HG03066 (cell line): Measurements from ENCODE around the gene LRRC31.

Experiments
- ATAC-seq: cut with Tn5 transposase; IDR thresholded peaks from one replicate; pipeline ENCODE4 v1.9.1; 2021; ENCODE audit warnings: low read depth; ENCODE audit not compliant: unreplicated experiment

The LRRC31 gene

DNA sequence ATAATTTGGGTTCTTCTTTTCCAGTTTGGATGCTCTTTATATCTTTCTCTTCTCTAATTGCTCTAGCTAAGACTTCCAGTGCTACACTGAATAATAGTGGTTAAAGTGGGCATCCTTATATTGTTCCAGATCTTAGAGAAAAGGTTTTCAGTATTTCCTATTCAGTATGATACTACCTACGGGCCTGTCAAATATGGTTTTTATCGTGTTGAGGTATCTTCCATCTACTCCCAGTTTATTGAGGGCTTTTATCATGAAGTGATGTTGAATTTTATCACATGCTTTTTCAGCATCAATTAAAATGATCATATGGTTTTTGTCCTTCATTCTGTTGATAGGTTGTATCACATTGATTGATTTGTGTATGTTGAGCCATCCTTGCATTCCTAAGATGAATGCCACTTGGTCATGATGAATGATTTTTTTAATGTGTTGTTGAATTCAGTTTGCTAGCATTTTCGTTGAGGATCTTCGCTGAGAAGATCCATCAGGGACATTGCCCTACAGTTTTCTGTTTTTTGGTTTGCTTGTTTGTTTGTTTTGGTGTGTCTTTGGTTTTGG lies 54.1 kb downstream of the LRRC31 start:
- no peak for ATAC-seq

DNA sequence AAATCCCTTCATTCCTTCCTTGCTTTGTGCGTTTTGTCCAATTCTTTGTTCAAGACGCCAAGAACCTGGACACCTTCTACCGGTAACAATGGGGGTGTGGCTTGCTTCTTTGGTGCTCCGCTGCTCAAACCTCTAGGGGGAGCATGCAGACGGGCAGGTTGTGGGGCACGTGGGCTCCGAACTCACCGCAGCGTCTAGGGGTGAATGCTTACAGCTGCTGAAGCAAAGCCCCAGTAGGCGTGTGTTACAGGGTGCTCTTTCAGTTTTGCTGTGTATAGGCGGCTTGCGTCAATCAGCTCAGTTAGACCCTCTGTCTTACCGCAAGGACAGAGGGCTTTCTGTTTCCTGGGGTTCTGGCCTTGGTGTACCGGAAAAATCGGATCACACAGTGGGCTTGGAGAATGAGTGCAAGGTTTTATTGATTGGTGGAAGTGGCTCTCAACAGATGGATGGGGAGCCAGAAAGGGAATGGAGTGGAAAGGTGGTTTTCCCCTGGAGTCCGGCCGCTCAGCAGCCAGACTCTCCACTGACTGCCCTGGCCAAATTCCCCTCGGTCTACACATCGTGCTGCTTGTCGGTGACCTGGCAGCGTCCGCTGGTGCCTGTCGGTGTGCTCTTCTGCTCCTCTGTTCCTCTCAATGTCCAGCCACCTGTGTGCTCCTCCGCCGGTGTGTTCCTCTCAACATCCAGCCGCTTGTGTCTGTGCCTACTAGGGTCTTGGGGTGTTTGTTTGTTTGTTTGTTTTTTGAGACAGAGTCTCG lies 55.8 kb downstream of the LRRC31 start:
- peak; percentile 77 for ATAC-seq

DNA sequence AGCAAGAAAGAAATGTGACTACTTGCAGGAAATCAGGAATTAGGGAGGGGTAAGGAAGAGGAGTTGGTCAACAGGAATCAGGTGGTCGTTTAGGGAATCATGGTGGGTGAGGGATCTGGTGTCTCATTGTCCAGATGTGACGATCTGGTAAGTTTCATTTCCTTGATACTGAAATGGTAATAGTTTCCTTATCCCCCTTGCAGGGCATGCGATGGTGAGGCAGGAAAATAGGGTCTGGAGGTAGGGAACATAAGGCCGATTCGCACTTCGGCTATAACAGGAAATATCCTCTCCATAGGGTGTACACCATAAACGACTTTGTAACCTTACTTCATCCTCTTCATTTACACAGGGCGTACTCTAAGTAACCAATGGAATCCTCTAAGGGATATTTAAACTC lies 56.5 kb downstream of the LRRC31 start:
- no peak for ATAC-seq

DNA sequence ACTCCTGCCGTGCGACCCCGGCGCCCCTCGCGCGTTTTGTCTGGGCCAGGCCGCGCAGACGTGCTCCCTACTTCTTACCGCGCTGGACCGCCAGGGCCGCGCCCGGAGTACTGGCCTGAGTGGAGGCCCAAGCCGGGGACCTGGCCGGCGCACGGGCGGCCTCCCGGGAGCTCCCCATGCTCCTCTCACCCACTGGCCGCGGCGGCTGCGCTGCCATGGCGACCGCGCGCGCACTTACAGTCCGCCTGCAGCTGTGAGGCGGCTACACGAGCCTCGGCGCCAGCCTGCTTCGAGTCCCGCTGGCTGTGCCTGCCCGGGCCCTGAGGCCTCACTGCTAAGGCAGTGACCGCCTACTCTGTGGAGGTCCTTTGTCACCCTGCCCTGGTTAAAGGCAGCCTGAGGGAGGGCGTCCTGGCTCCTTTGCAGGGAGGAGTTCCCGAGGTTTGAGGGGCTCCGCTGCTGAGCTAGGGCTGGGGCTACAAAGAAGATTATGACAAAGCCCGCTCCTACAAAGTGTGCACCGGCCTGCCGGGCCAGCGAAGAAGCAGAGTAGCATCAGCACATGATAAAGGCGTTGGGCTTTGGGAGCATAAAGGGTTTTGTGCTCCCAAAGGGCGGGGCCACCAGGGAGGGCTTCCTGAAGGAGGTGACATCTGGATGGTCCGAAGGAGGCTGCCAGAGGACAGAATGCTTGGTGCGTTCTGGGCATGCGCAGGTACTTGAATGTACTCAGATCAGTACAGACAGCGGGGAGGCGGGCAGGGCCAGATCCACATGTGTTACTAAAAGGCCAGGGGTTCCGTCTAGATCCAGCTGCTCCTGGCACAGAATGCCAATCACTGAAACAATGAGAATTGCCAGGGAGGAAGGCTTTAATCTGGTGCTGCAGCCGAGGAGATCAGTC lies 57.2 kb downstream of the LRRC31 start, which contains the start of the genes LRRC34 and LRRIQ4:
TSS of gene LRRC34 (minus strand) at position 573 of the 904 bp plus-strand sequence. CDS start at position 217, 356 bp downstream.
TSS of gene LRRIQ4 (plus strand) at position 539 of the 904 bp plus-strand sequence. CDS start 9,052 bp downstream, outside the sequence.
- peak; percentile 61 for ATAC-seq

DNA sequence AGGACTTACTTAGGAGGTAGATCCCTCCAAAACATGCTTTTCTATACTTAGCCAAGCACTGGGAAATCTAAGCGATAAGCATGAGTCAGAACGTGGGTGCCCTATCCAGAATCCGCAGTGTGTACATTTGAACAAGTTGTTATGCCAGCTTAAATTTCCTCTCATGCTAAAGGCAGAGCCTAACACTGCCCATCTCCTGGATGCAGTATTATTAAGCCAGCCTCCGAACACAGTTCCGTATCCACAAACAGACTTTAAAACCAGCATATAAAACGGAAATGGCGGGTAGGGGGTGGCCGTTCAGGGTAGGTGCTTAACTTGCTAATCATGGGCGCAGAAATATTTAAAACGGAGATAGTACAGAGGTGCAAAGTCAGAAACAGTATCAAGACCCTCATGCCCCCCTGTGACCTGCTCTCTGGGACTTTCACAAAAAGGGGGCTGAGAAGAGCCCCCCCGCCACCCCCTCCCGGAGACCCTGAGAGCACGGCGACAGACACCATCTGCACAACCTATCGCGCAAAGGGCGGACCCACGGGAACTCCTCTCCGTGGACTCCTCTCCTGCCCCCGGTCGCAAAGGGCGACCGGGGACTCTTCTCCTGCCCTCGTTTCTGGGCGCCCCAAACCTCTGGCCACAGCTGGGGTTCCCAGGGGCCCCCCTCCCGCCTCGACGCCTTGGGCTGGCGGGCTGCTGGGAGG lies 58.0 kb downstream of the LRRC31 start:
- ATAC-seq = peak; percentile 4

DNA sequence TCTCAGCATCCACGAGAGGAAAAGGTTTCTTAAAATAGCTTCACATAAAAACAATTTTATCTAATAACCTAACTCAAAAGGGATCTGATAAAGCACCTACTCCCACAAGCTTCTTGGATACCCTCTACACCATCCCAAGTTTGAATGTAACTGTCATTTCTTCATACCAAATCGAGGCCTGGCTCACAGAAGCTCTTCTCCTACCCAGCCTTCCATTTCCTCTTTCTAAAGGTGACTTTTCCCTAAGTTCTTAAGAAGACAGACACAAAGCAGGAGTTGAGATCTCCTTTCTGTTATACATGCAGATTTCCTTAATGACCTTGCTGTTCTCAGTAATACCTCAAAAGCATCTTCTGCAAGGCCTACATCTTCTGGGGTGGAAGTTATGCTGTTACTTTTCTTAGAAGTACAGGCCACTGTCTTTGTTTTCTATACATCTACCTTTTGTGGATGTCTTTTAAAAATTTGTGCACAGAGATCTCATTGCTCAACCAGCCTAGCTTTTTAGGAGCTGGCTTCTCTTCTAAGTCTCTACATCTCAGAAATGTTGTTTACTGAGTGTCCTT lies 60.4 kb downstream of the LRRC31 start:
- ATAC-seq = no peak

DNA sequence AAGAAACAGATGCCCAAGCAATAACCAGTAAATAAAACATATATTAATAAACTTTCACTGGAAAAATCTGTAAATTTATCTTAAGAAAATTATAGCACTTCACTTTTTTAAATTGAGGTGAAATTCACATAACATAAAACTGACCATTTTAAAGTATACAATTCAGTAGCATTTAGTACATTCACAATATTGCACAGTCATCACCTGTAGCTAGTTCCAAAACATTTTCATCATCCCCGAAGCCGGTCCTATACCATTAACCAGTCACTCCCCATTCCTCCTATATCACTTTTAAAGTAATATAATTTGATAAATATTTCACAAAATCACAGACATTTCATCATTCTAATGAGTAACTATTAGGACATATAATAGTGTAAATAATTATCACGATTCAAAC lies 65.1 kb downstream of the LRRC31 start:
- ATAC-seq = no peak

DNA sequence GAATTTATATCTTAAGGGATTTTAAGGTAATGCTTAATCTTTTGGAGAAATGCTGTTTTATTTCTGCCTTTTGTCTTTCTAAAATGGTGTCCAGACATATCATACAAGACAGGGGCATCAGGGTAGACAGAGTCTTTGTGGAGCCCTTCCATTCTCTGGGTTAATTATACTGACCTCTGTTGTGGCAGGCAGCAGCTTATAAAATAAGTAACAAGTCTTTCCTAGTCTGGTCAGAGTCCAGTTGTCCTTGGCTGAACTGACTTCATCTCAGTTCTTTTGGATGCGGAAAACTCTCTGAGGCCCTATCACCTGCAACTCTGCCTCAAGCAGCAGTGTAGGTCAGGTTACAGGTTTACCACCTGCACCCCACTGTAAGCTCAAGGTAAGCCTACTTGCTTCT lies 77.4 kb downstream of the LRRC31 start:
- ATAC-seq = no peak

DNA sequence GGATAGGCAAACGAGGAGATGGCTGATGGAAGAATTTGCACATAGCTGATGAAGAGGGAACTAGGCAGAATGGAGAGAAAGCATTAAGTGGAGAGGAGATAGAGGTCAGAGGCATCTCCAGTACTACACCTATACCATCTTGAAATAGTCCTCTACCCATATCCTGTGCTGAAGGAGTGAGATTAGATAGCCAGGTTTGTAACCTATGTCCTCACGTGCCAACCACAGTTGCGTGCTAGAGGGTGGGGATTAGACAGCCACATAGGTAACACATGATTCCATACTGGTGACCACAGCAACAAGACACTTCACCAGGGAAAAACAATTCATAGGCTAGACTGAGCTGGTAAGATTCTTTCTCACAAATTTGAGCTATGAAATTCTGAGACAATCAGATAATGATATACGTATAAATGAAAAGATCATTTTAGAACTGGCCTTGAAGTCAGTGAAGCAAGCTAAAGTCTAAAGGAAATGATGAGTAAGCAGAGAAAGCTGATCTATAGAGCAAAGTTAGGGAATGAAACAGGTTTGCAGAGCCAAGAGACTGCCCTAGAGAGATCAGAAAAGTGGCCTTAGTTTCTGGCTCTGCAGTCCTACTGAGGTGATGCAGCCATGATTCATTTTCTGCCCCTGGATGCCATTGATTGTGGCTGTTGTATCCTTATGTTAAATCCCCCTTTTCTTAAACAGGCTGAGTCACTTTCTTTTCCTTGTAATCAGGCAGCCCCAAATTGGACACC lies 78.9 kb downstream of the LRRC31 start:
- no peak for ATAC-seq

DNA sequence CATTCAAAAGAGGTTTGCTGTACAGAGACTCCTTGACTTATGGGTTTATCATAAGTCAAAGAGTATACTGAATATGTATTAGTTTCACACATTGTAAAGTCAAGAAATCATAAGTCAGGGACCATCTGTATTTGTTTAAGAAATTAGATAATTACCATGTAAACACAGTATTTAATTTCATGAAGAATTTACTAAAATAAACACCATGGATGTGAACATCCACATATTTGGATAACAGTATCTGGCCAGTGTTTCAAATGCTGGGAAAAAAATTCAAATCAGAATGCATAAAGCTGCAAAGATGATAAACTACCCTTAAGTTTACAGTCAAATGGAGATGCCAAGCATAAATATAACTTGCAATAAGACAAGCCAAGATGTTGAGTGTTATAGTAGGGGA lies 79.5 kb downstream of the LRRC31 start:
- no peak for ATAC-seq
